Glomerular visceral epithelial cell (primary cell): Measurements from ENCODE around the gene PLA2G1B.

Experiments
- DNase-seq: peaks from one replicate; pipeline ENCODE4 v3.0.0-alpha.2; 2016; ENCODE audit errors: extremely low spot score

Gene PLA2G1B

GRCh38 chr12:120324841-120325417 is 2.6 kb downstream of the PLA2G1B start:
- DNase-seq = no peak

- DNase-seq = no peak
Measured at GRCh38 chr12:120323772-120324171, 3.8 kb downstream of the PLA2G1B start.

DNA sequence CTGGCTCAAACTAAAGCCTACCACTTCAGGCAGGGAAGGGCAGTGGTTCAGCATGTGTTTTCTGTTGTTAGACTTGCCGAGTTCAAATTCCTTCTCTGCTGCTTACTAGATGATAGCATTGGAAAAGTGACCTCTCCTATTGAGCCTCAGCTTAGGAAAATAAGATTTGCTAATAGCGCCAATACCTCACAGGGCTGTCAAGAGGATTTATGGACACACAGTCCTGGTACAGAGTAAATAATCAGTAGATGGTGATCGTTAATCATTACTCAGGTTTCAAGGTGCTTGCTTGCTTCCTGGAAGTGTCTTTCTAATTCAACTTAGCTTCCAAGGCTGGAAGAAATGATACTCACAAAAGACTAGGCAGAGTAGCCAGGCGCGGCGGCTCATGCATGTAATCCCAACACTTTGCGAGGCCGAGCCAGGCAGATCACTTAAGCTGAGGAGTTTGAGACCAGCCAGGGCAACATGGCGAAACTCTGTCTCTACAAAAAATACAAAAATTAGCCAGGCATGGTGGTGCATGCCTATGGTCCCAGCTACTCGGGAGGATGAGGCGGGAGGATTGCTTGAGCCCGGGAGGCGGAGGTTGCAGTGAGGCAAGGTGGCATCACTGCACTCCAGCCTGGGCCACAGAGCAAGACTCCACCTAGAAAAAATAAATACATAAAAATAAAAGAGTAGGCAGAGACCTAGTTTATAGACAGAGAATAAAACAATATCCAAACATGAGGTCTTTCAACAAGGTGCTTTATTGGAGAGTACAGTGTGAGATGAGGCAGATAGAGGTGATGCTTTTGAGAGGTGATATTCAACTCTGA is 6.0 kb downstream of the PLA2G1B start:
- DNase-seq = no peak

- peak; percentile 99 for DNase-seq
Measured at GRCh38 chr12:120317224-120318105, 10.1 kb downstream of the PLA2G1B start.

GRCh38 chr12:120316798-120317223 is 10.8 kb downstream of the PLA2G1B start:
- DNase-seq = peak; percentile 7

GRCh38 chr12:120314220-120314619 is 13.4 kb downstream of the PLA2G1B start:
- DNase-seq = no peak

DNA sequence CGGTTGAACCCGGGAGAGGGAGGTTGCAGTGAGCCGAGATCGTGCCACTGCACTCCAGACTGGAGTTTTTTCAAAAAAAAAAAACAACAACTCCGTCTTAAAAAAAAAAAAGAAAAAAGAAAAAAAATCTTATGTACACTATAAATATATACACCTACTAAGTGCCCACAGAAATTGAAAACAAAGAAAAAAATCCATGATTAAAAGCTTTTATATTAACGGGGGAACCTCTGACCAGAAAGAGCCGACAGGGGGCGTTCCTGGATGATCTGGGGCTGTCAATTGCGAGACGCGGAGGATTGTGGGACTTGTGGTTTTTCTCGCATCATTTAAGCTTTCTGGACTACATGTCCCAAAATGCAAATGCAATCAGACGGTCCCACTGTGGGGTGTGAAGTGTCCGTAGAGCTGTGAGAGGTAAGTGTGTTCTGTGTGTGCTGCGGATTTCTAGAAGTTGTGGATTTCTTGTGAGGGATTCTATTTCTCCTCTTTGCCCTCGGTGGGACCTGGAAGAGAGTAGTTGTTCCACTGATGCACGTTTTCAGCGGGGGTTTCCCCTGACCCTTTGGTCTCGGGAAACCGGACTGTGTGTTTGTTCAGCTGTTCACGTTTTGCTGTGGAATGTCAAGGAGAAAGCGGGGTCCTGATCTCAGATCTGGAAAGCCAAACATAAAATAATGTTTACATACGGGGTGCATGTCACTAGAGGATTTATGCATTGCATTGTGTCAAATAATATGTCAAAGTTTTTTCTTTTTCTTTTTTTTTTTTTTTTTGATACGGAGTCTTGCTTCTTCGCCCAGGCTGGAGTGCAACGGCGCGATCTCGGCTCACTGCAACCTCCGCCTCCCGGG is 25.4 kb downstream of the PLA2G1B start, which contains the start of gene SIRT4:
TSS of gene SIRT4 (plus strand) at position 360 of the 854 bp plus-strand sequence. CDS start 1,241 bp downstream, outside the sequence.
- DNase-seq = peak; percentile 87

- peak; percentile 92 for DNase-seq
Measured at GRCh38 chr12:120292661-120293531, 34.7 kb downstream of the PLA2G1B start, which contains the start of gene RNU4-1. Gene RNU4-1, minus strand, starts transcription at chr12:120293237.

DNA sequence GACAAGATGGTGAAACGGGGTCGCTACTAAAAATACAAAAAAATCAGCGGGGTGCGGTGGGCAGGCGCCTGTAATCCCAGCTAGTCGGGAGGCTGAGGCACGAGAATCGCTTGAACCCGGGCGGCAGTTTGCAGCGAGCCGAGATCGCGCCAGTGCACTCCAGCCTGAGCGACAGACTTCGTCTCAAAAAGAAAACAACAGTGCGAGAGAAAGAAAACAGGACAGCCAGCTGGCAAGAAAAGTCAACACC is 35.2 kb downstream of the PLA2G1B start:
- no peak for DNase-seq

GRCh38 chr12:120290609-120291305 is 36.8 kb downstream of the PLA2G1B start:
- DNase-seq = no peak

DNA sequence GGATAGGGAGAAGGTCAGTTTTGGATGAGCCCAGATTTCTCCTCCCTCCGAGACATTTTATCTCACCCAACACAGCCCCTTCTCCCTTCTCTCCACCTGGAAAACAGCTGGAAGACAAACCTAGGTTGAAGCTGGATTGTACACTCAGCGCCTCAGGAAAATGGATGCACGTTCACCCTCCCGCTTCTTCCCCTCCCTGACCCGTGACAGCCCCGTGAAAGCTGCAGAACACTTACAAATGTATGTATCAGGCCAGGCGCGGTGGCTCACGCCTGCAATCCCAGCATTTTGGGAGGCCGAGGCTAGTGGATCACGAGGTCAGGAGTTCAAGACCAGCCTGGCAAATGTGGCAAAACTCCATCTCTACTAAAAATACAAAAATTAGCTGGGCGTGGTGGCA is 40.1 kb downstream of the PLA2G1B start:
- DNase-seq = no peak

GRCh38 chr12:120286768-120287490 is 40.6 kb downstream of the PLA2G1B start:
- DNase-seq = peak; percentile 24

- no peak for DNase-seq
Measured at GRCh38 chr12:120284381-120284780, 43.2 kb downstream of the PLA2G1B start.

DNA sequence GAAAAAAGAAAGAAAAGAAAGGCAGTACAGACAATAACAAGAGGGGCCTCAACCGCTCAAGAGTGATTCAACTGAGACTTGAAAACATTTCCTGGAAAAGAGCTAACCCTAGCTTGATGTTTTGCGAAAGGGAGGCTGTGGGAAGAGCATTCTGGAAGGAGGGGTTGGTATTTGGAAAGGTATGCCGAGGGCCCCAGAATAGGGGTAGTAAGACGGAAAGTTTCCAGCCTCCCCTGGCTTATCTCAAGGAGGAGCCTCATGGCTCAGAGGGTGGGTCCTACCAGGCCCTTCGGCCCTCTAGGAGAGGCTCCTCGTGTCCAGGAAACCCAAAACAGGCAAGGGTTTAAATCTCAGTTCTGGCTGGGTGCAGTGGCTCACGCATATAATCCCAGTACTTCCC is 44.3 kb downstream of the PLA2G1B start:
- DNase-seq = no peak

DNA sequence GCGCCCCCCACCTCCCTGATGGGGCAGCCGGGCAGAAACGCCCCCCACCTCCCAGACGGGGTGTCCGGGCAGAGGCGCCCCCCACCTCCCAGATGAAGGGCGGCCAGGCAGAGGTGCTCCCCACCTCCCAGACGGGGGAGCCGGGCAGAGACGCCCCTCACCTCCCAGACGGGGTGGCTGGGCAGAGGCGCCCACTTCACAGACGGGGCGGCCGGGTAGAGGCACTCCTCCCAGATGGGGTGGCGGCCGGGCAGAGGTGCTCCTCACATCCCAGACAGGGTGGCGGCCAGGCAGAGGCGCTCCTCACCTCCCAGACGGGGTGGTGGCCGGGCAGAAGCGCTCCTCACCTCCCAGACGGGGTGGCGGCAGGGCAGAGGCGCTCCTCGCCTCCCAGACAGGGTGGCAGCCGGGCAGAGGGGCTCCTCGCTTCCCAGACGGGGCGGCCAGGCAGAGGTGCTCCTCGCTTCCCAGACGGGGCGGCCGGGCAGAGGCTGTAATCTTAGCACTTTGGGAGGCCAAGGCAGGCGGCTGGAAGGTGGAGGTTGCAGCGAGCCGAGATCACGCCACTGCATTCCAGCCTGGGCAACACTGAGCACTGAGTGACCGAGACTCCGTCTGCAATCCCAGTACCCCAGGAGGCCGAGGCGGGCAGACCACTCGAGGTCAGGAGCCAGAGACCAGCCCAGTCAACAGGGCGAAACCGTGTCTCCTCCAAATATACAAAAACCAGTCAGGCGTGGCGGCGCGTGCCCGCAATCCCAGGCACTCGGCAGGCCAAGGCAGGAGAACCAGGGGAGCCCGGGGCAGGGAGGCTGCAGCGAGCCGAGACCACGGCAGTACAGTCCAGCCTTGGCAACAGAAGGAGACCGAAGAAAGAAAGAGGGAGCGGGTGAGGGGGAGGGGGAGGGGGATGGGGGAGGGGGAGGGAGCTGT is 49.2 kb downstream of the PLA2G1B start:
- no peak for DNase-seq

DNA sequence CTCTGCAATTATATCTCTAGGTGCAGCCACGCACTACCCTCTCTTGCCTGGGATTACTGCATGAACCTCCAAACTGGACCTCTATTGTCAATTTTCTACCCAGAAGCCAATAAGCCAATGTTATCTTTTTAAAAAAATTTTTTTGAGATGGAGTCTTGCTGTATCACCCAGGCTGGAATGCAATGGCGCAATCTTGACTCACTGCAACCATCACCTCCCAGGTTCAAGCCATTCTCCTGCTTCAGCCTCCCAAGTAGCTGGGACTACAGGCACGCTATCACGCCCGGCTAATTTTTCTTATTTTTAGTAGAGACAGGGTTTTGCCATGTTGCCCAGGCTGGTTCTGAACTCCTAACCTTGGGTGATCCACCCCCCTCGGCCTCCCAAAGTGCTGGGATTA is 50.8 kb downstream of the PLA2G1B start:
- no peak for DNase-seq
